B cell (primary cell): ENCODE measurements around the gene ANAPC7. TPM values are rescaled to one million over a fixed set of nuclear protein-coding genes. Genes with fewer than 3 reads are reported as not detected.
A peak's percentile ranks its signal among the peaks of the same experiment; 100 is the strongest.

ENCODE experiments used
- ATAC-seq: fragments of 200-7000 bp; cut with Tn5 transposase; one replicate; pipeline ENCODE4 v1.10.0; 2021; ENCODE audit warnings: low read depth, mild to moderate bottlenecking, moderate number of reproducible peaks, moderate library complexity
- CTCF ChIA-PET: fragments of 350-600 bp; sonication (Branson Sonifier 250); formaldehyde crosslinking; loops from one replicate; lab custom pipeline; 2021; ENCODE audit warnings: antibody characterized with exemption, inconsistent platforms; lab: Charles Lee
- POLR2A ChIA-PET: fragments of 350-600 bp; sonication (Branson Sonifier 250); formaldehyde crosslinking; loops from one replicate; lab custom pipeline; 2021; ENCODE audit warnings: antibody characterized with exemption; lab: Charles Lee
- DNase-seq: peaks from one replicate; pipeline ENCODE4 v3.0.0; 2013
- H2AFZ ChIP-seq: 2 replicates; pipeline ENCODE4 v1.6.1; 2012; ENCODE audit warnings: mild to moderate bottlenecking, low read depth, low read length; ENCODE audit not compliant: insufficient read depth, poor library complexity, severe bottlenecking
- H3K27ac ChIP-seq, 2 donors: 1 replicate in 1 of 2; 2 replicates in 1 of 2; pipeline ENCODE4 v1.5.1; 2012 to 2013; ENCODE audit warnings: low read length in 2 of 2, mild to moderate bottlenecking in 2 of 2, moderate library complexity in 1 of 2
- H3K27me3 ChIP-seq, 4 experiments: fragments of 200-600 bp in 1 of 4; sonication (generic) in 1 of 4; replicated peaks in 1 of 4; 1 replicate in 2 of 4; 2 replicates in 2 of 4; pipeline versions ENCODE4 v1.6.1 to v1.7.0; 2013 to 2016; ENCODE audit warnings: low read length in 3 of 4, mild to moderate bottlenecking in 2 of 4, mixed read lengths in 1 of 4, moderate library complexity in 1 of 4; ENCODE audit not compliant: insufficient read depth in 4 of 4, control insufficient read depth in 3 of 4; ENCODE audit errors: control extremely low read depth in 1 of 4
- H3K36me3 ChIP-seq, 2 experiments: replicated peaks in 1 of 2; 1 replicate in 1 of 2; 2 replicates in 1 of 2; pipeline versions ENCODE4 v1.6.1 to v1.7.1; 2013; ENCODE audit warnings: low read length in 1 of 2; ENCODE audit not compliant: insufficient read depth in 2 of 2, control insufficient read depth in 1 of 2; ENCODE audit errors: control extremely low read depth in 1 of 2, extremely low read depth in 1 of 2
- H3K4me1 ChIP-seq, 2 donors: fragments of 200-600 bp in 1 of 2; sonication (generic) in 1 of 2; 1 replicate in 1 of 2; 2 replicates in 1 of 2; pipeline versions ENCODE4 v1.5.1 to v1.6.1; 2013 to 2017; ENCODE audit warnings: low read length in 2 of 2; ENCODE audit not compliant: control insufficient read depth in 2 of 2, insufficient read depth in 2 of 2
- H3K4me2 ChIP-seq: replicated peaks from 2 replicates; pipeline ENCODE3; 2012; ENCODE audit warnings: mild to moderate bottlenecking, low read depth, low read length; ENCODE audit not compliant: poor library complexity, severe bottlenecking
- H3K4me3 ChIP-seq, 5 experiments: fragments of 200-600 bp in 1 of 5; sonication (generic) in 1 of 5; 1 replicate in 3 of 5; 2 replicates in 2 of 5; pipeline versions ENCODE4 v1.5.1 to v1.7.0; 2011 to 2016; ENCODE audit warnings: low read length in 4 of 5, mild to moderate bottlenecking in 4 of 5, low read depth in 2 of 5, control low read depth in 1 of 5, moderate library complexity in 1 of 5; ENCODE audit not compliant: insufficient read depth in 1 of 5; ENCODE audit errors: control extremely low read depth in 1 of 5, extremely low read depth in 1 of 5
- H3K79me2 ChIP-seq: fragments of 200-600 bp; sonication (generic); one replicate; pipeline ENCODE4 v1.6.0; 2016; ENCODE audit warnings: low read length; ENCODE audit not compliant: control insufficient read depth, insufficient read depth
- H3K9ac ChIP-seq: fragments of 200-600 bp; sonication (generic); 2 replicates; pipeline ENCODE4 v1.6.1; 2017; ENCODE audit warnings: mild to moderate bottlenecking, low read length, moderate library complexity
- H3K9me3 ChIP-seq, 3 donors: one replicate each; pipeline versions ENCODE4 v1.6.1 to v1.7.1; 2013; ENCODE audit warnings: low read length in 2 of 3; ENCODE audit not compliant: control insufficient read depth in 2 of 3, insufficient read depth in 1 of 3; ENCODE audit errors: control extremely low read depth in 1 of 3
- H4K20me1 ChIP-seq: 2 replicates; pipeline ENCODE4 v1.6.0; 2012; ENCODE audit warnings: mild to moderate bottlenecking, low read length; ENCODE audit not compliant: insufficient read depth, control insufficient read depth, poor library complexity, severe bottlenecking
- H3K27ac Mint-ChIP-seq: one replicate; pipeline ENCODE4 v1.8.0; 2021; ENCODE audit warnings: mixed read lengths
- H3K27me3 Mint-ChIP-seq: one replicate; pipeline ENCODE4 v1.8.0; 2021; ENCODE audit warnings: mixed read lengths
- H3K4me1 Mint-ChIP-seq: one replicate; pipeline ENCODE4 v1.8.0; 2021; ENCODE audit warnings: mixed read lengths
- H3K4me3 Mint-ChIP-seq: one replicate; pipeline ENCODE4 v1.8.0; 2021; ENCODE audit warnings: mixed read lengths
- H3K9me3 Mint-ChIP-seq: one replicate; pipeline ENCODE4 v1.8.0; 2022; ENCODE audit warnings: mixed read lengths; ENCODE audit not compliant: insufficient read depth
- EZH2 ChIP-seq: IDR thresholded peaks from 2 replicates; pipeline ENCODE4 v1.6.1; 2012; ENCODE audit warnings: borderline replicate concordance, low read depth, mild to moderate bottlenecking, moderate library complexity, low read length; ENCODE audit not compliant: insufficient read depth, poor library complexity, severe bottlenecking
- whole genome bisulfite sequencing: methylation state at CpG from one replicate; pipeline ENCODE4 v1.1.5; 2013; ENCODE audit warnings: missing lambda C conversion rate; ENCODE audit not compliant: insufficient coverage; 5-methylcytosine and 5-hydroxymethylcytosine counted together
- intact Hi-C: fragments of 100-400 bp; cut with micrococcal nuclease; formaldehyde crosslinking; loops from one replicate; pipeline ENCODE4 v1.10.0; 2022
- polyA plus RNA-seq: library from polyadenylated mRNA; depleted of rRNA; stranded (reverse); fragments of >200 nt; gene quantifications from 2 replicates; pipeline ENCODE4 v1.2.3, GENCODE V29; 2012
- total RNA-seq, 2 donors: library from RNA; stranded (reverse); fragments of 120-200 nt in 1 of 2; gene quantifications; 1 replicate in 1 of 2; 2 replicates in 1 of 2; pipeline versions ENCODE4 v1.2.3 to v1.2.4, GENCODE V29; 2013 to 2022
- TF ChIP-seq, protein P1 (sequence below): fragments of 200-600 bp; IDR thresholded peaks from one replicate; pipeline ENCODE4 v1.8.0; 2022; ENCODE audit warnings: antibody characterized with exemption, mild to moderate bottlenecking

ANAPC7 gene
- total and polyA plus RNA-seq, 2 donors (not counting 1 experiment from before 2014, with no cell fraction given), result 56.9 to 68.4 TPM

DNA sequence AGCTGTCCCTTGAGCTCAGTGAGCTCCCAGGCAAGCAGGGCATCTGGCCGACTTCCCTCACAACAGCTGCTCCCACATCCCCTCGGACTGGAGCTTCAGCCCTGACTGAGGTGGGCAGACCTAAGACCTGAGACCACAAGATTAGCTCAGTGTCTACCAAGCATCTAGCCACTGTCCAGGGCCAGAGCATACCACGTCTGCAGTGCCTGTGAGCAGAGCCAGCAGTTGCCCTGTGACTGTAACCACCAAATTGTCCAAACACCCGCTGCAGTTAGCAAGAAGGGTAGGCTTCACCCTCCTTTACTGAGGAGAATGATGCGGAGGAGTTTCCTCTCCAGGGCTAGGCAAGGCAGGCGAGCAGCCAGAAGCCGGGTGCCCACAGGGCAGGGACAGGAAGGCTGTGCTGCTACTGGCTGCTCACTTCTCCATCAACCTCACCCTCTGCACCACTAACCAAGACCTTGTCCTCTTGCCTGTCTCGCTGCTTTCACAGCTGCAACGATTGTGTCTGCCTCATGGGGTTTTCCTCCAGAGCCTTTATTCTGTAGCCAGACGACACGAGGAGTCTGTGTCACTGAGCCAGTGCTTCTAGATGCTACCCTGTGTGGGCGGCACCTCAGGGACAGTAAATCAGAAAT is 53.9 kb downstream of the ANAPC7 start:
- Histone ChIP-seq H4K20me1 (no peaks in the 10 kb centered on the region), H3K9me3 (no peaks in the 10 kb centered on the region), H3K9ac (no peak overlapping the region), H3K27ac (peak overlapping the region in 1 of 2 donors; percentile 26), H3K27me3 (peaks cover 0 to 2% (median 0%) of the 10 kb centered on the region in 4 experiments), H3K36me3 (peaks cover 0 to 36% of the 10 kb centered on the region in 2 experiments), H3K79me2 (no peaks in the 10 kb centered on the region), H3K4me3 (no peak overlapping the region), H2AFZ (no peak overlapping the region), H3K4me1 (peaks cover 12 to 16% of the 10 kb centered on the region in 2 donors), H3K4me2 (peak overlapping the region; percentile 33)
- TF ChIP-seq EZH2, result no peak
- TF ChIP-seq, protein P1, sequence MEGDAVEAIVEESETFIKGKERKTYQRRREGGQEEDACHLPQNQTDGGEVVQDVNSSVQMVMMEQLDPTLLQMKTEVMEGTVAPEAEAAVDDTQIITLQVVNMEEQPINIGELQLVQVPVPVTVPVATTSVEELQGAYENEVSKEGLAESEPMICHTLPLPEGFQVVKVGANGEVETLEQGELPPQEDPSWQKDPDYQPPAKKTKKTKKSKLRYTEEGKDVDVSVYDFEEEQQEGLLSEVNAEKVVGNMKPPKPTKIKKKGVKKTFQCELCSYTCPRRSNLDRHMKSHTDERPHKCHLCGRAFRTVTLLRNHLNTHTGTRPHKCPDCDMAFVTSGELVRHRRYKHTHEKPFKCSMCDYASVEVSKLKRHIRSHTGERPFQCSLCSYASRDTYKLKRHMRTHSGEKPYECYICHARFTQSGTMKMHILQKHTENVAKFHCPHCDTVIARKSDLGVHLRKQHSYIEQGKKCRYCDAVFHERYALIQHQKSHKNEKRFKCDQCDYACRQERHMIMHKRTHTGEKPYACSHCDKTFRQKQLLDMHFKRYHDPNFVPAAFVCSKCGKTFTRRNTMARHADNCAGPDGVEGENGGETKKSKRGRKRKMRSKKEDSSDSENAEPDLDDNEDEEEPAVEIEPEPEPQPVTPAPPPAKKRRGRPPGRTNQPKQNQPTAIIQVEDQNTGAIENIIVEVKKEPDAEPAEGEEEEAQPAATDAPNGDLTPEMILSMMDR, result no peak
- peak; percentile 50 for DNase-seq
- Mint-ChIP-seq H3K9me3 (no peaks in the 10 kb centered on the region), H3K27me3 (no peaks in the 10 kb centered on the region), H3K4me1 (peaks cover 19% of the 10 kb centered on the region), H3K27ac (peak overlapping the region; percentile 64), H3K4me3 (peak overlapping the region; percentile 21)
- 12% methylated on average over 12 of the region's 12 CpGs for WGBS
- peak; percentile 78 for ATAC-seq
- POLR2A ChIA-PET, result interaction anchor here (0.6 kb wide), 1 partner anchor 81 kb away, joined by 4 read pairs; no protein-coding TSS in a partner anchor
- intact Hi-C loops, result no loop called here
- CTCF ChIA-PET, result interaction anchor here (0.5 to 1.9 kb wide), 7 partner anchors 19 to 538 kb away, joined by 3 to 11 read pairs (median 4); no protein-coding TSS in a partner anchor

DNA sequence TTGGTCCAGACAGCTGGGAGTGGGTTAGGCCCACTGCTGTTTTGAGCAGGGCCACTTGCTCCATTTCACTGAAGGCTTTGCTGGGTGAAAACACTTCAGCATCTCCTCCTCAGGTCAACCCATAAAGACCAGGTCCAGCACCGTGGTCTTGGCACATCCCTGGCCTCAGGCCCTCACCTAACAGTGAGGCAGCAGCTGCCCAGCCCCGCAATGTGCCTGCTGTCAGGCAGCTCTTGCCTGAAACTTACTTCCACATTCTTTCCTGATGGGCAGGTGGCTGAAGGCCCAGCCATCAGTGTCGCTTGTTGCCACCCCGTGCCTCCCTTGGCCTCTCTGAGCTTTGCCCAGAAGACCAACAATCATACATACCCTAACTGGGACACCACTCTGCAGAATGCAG is 54.4 kb downstream of the ANAPC7 start:
- Mint-ChIP-seq H3K27me3 (no peaks in the 10 kb centered on the region), H3K4me3 (no peak overlapping the region), H3K4me1 (peaks cover 17% of the 10 kb centered on the region), H3K9me3 (no peaks in the 10 kb centered on the region), H3K27ac (no peak overlapping the region)
- Histone ChIP-seq H4K20me1 (no peaks in the 10 kb centered on the region), H3K9me3 (no peaks in the 10 kb centered on the region), H3K27ac (no peak overlapping the region), H2AFZ (no peak overlapping the region), H3K36me3 (peaks cover 0 to 41% of the 10 kb centered on the region in 2 experiments), H3K4me3 (no peak overlapping the region), H3K27me3 (no peaks in the 10 kb centered on the region), H3K9ac (no peak overlapping the region), H3K79me2 (no peaks in the 10 kb centered on the region), H3K4me1 (peaks cover 12% of the 10 kb centered on the region in 2 donors), H3K4me2 (peak overlapping the region; percentile 33)
- 45% methylated on average over 4 of the region's 4 CpGs for WGBS
- TF ChIP-seq EZH2, result no peak
- TF ChIP-seq, protein P1, result no peak
- ChIA-PET POLR2A (no interaction called here), CTCF (interaction anchor here (0.6 to 1.7 kb wide), 4 partner anchors 18 to 84 kb away, joined by 3 to 12 read pairs (median 4); no protein-coding TSS in a partner anchor)
- intact Hi-C loops, result no loop called here
- ATAC-seq (peak; percentile 7), DNase-seq (no peak)
